ENCODE data around the gene C1QL1.
"Not testable (repeated sequence)": the region's sequence is repeated elsewhere in the genome, so short reads cannot be mapped to it uniquely, and the experiment has no call there.

The C1QL1 gene

DNA sequence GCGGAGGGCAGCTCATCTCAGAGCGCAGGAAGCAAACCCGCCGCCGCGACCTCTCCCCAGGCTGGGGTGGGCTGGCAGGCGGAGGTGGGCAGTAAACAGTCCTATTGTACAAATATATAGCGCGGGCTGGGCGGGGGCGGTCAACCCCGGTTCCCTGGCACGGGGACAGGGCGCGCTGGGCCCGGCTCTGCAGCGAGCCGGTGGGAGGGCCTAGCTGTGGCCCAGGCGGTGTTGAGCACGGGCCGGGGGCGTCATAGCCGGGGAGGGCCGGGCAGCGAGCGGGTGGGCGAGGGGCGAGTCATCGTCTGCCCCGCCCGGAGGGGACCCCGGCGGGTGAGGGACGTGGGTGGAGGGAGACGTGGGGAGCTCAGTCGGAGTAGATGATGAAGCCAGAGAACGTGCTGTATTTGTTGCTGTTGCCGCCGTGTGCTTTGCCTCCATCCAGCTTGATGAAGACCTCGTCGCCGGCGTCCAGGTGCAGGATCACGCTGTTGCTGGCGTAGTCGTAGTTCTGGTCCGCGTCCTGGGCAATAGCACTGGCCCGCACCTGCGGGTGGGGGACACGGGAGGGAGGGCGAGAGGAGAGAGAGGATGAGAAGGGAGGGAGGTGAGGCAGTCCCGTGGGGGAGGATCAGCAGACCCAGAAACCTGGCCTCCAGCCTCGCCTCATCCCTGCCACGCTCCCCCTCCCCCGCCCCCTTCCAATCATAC is 8.1 kb downstream of the C1QL1 start:
- no peak for DNase-seq

- no peak for DNase-seq
These were observed 10.8 kb downstream of the C1QL1 start for GRCh38 chr17:44956998-44957981.

GRCh38 chr17:44955674-44956425 is 12.3 kb downstream of the C1QL1 start:
- no peak for DNase-seq

DNA sequence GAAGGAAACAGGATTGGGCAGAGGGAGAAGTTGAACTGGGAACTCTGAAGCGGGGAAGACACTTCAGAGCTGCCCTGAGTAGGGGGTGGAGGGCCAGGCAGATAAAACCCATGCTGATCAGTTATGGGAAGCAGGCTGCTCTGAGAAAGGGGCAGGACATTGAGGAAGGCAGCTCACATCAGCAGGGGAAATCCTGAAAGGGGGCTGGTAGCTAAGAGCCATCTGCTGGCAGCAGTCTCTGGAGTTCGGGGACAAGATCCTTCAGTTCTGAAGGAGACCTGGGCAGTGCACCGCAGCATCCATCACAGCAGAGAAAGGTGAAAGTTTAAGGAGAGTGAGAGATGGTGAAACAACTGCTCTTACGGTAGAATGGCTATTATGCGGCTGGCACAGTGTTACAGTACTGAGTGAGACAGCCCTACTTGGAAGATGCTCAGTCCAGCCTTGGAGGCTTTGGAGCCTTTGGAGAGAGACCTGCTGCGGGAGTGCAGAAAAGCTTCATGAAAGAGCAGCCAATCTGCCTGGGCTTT is 15.1 kb downstream of the C1QL1 start:
- DNase-seq = no peak

DNA sequence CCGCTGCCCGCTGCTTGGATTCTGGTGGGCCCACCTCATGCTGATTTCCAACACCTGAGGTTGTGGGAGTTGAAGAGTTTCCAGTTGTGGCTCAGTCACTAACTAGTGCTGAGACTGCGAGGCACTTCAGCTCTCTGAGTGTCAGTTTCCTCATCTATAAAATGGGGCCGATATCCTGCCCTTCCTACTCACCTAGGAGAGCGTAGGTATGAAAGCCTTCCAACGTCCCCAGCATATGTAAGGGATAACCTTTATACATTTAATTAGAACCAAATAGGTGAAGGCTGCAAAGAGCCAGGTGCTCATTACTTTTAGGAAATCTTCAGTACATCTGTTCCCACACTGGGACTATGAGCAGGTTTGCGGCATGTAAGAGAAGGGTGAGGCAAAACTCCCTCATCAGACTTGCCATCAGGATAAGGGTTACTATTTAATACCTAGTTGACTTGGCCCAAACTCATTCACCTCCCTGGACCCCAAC is 19.7 kb downstream of the C1QL1 start:
- DNase-seq = no peak

DNA sequence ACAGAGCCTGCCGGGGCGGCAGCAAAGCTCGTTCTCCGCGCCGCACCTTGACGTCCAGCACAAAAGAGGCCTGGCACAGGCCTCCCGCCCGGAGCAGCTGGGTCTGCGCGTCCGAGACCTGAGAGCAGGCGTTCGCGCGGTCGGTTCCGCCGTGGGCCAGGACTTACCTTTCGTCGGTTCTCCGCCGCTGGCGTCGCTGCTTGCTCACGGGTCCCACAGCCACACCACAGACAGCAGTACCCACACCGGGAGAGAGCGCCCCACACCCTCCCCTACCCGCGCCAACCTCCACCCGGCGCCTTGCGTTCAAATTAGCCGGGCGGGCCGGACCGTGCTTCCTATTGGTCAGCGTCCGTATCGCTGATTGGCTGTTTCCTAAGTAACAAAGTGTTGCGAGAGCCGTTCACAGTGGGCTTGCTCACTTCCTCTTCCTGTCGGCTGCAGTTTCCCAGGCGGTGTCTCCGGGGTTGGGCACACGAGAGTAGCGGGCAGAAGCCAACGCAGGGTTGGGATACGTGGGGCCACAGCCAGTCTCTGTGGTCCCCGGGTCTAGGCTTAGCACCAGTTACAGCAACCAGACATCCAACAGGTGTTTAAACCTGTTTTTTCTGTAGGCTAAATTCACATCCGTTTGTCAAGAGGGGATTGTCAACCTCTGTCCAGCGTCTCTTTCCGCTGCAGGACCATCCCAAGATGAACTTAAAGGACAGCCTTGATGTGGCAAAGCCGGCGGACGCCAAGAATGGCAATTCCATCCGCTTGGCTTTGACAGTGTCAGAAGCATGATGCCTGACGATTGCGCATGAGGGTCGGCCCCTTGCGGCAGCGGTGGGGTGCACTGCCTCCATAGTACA is 20.4 kb downstream of the C1QL1 start, which contains the start of gene KIF18B:
Gene KIF18B, minus strand, starts transcription at position 313 of the 854 bp plus-strand sequence. CDS start 11,429 bp downstream, outside the sequence.
- DNase-seq = peak; percentile 89

DNA sequence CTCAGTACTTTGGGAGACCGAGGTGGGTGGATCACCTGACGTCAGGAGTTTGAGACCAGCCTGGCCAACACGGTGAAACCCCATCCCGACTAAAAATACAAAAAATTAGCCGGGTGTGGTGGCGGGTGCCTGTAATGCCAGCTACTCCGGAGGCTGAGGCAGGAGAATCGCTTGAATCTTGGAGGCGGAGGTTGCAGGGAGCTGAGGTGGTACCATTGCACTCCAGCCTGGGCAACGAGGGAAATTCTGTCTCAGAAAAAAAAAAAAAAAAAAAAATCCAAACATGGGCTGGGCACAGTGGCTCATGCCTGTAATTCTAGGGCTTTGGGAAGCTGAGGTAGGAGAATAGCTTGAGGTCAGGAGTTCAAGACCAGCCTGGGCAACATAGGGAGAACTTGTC is 22.5 kb downstream of the C1QL1 start:
- not testable (repeated sequence) for DNase-seq

- no peak for DNase-seq
These were observed 25.6 kb downstream of the C1QL1 start for GRCh38 chr17:44942456-44942855.

GRCh38 chr17:44941712-44942331 is 26.3 kb downstream of the C1QL1 start:
- DNase-seq = no peak

DNA sequence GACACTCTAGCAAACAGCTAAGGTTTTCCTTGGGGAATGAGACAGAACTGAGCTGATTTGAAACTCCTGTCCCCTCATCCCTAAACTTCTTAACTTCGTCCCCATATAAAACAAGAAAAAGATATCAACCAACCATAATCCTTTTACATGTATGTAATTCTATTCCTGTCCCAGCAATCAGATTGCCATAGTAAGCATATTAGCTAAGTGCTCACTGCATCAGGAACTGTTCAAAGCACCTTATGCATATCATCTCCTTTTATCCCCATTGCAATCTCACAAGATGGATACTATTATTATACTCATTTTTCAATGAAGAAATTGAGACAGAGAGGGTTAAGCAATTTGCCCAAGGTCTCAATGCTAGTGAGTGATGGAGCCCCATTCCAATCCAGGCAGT is 27.3 kb downstream of the C1QL1 start:
- no peak for DNase-seq

GRCh38 chr17:44940317-44940716 is 27.8 kb downstream of the C1QL1 start:
- no peak for DNase-seq

- DNase-seq = no peak
These were observed 33.0 kb downstream of the C1QL1 start for GRCh38 chr17:44935116-44935515.

- no peak for DNase-seq
These were observed 33.4 kb downstream of the C1QL1 start for GRCh38 chr17:44934745-44935105.

DNA sequence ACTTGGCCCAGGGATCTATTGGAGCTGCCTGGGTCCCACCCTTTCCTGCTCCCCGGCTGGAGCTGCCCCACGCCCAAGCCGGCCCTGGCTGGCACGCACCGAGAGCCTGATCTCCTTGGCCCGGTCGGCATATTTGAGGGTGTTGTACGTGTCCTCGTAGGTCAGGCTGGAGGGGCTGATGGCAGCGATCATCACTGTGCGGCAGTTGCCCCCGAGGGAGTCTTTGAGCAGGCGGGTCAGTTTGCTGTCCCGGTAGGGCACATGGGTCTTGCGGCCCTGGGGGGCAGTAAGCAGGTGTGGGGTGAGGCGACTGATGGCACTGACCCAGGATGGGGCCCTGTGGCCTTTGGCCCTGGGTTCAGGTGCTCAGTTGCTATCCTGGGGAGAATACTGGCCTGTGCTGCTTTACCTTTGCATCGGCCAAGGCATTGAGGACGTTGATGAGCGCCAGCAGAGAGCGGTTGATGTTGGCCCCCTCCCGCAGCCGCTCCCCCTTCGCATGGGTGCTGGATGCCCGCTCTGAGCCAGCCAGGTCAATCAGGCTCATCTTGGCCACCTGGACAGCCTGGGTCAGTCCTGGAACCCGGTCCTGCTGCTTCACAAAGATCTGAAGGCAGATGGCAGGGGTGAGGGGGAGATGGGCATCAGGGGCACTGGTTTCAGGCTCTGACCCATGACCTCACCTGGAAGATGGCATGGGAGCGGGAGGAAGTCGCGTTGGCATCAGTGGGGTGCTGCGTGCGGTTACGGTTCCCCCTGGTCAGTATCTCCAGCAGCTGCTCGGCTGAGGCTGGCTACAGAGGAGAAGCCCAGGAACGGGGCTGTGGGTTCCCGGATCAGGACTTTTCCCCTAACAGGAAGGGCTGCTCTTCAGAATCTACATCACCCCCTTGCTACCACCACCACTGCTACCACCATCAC is 34.0 kb downstream of the C1QL1 start:
- no peak for DNase-seq

DNA sequence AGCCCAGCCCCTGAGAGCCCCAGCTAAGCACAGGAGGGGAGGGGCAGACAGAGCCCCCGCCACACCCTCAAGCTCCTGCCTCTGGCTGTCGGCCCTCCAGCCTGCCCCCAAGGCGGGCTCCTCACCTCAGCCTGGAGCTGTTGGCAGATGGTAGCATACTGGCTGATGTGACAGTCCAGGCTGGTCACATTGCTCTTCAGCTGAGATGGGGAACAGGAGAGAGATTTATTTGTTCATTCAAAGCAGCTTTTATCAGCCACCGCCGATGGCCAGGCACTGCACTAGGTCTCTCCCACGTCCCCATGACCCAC is 35.4 kb downstream of the C1QL1 start:
- no peak for DNase-seq

- DNase-seq = no peak
These were observed 35.9 kb downstream of the C1QL1 start for GRCh38 chr17:44932096-44932786.

DNA sequence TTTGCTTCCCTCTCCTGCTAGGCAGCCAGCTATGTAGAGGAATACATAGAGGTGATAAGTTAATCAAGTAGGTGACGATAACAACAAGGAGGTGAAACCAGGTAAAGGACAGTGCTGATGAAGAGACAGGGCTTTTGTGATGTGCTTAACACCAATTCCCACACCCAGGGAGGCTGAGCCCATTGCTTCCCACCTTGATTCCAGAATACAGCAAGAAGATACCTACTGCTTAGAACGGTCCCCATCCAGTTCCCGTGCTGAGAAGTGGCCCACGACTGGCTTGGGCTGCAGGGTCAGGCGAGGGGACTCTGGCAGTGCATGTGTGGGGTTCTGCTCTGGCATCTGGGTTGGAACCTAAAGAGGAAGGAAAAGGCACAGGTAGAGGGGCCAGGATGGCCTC is 36.7 kb downstream of the C1QL1 start:
- no peak for DNase-seq

DNA sequence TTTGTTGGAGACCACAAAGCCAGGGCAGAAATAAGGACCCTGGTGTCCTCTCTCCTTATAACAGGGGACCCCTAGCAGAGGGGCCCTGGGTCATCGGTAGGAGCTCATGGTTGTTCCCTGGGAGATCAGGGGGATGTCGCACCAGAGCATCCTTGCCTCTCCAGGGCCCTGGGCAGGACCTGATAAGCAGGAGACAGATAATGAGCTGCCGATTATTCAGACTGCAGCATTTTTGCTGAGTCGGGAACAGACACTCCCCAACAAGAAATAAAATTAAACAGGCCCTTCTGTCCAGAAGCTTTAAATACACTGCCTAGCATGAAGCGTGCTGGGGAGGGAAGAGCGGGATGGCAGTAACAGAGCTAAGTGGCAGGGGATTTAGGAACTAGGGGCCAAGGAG is 37.4 kb downstream of the C1QL1 start:
- DNase-seq = no peak

GRCh38 chr17:44928950-44929720 is 39.0 kb downstream of the C1QL1 start:
- DNase-seq = no peak
